MV-4-11 (cell line): Measurements from ENCODE around the gene SPDYE18.
"Not testable (repeated sequence)": the region's sequence is repeated elsewhere in the genome, so short reads cannot be mapped to it uniquely, and the experiment has no call there.

Source experiments
- DNase-seq: peaks from one replicate; lab custom pipeline; 2025; lab: John Stamatoyannopoulos, UW

Gene SPDYE18

GRCh38 chr7:77006127-77007110 is 55.9 kb downstream of the SPDYE18 start:
- not testable (repeated sequence) for DNase-seq

GRCh38 chr7:77005461-77006057 is 56.8 kb downstream of the SPDYE18 start:
- DNase-seq = not testable (repeated sequence)

- DNase-seq = not testable (repeated sequence)
These were observed 58.2 kb downstream of the SPDYE18 start for GRCh38 chr7:77004151-77004550.

GRCh38 chr7:77003241-77003640 is 59.1 kb downstream of the SPDYE18 start:
- DNase-seq = not testable (repeated sequence)

- not testable (repeated sequence) for DNase-seq
These were observed 59.6 kb downstream of the SPDYE18 start for GRCh38 chr7:77002678-77003233.

GRCh38 chr7:77002104-77002503 is 60.3 kb downstream of the SPDYE18 start:
- DNase-seq = not testable (repeated sequence)
